Kidney (tissue), 14 donors: ENCODE measurements around the gene FBXL12. TPM values are rescaled to one million over a fixed set of nuclear protein-coding genes. Genes with fewer than 3 reads are reported as not detected.

Experiments used
- DNase-seq, 5 donors: peaks; one replicate each; pipeline ENCODE4 v3.0.0-alpha.2; 2013 to 2020
- FAIRE-seq: peaks from 2 replicates; lab custom pipeline; 2012; peaks lifted over from hg19 to GRCh38; lab: Jason Lieb, UNC
- H3K27ac ChIP-seq, 2 donors: one replicate each; pipeline ENCODE4 v1.7.0; 2013; ENCODE audit warnings: low read depth in 2 of 2, low read length in 2 of 2, inconsistent platforms in 1 of 2
- H3K27me3 ChIP-seq: one replicate; pipeline ENCODE4 v1.7.1; 2013; ENCODE audit warnings: low read length, inconsistent platforms; ENCODE audit not compliant: control insufficient read depth, insufficient read depth
- H3K36me3 ChIP-seq, 3 donors: one replicate each; pipeline versions ENCODE4 v1.7.0 to v1.7.1; 2013; ENCODE audit warnings: low read length in 3 of 3, control low read depth in 1 of 3, inconsistent platforms in 1 of 3; ENCODE audit not compliant: insufficient read depth in 3 of 3, control insufficient read depth in 2 of 3
- H3K4me1 ChIP-seq, 3 donors: one replicate each; pipeline versions ENCODE4 v1.7.0 to v1.7.1; 2013; ENCODE audit warnings: low read length in 3 of 3, inconsistent platforms in 1 of 3, low read depth in 1 of 3; ENCODE audit not compliant: control insufficient read depth in 2 of 3, insufficient read depth in 2 of 3
- H3K4me3 ChIP-seq, 3 donors: one replicate each; pipeline versions ENCODE4 v1.7.0 to v1.8.1; 2013; ENCODE audit warnings: low read length in 3 of 3, control low read depth in 1 of 3, inconsistent platforms in 1 of 3
- H3K9ac ChIP-seq, 3 donors: one replicate each; pipeline versions ENCODE4 v1.7.0 to v1.7.1; 2013; ENCODE audit warnings: low read length in 3 of 3, control low read depth in 1 of 3, inconsistent platforms in 1 of 3
- H3K9me3 ChIP-seq, 3 donors: one replicate each; pipeline versions ENCODE4 v1.7.0 to v1.7.1; 2013; ENCODE audit warnings: low read length in 3 of 3, control low read depth in 1 of 3, inconsistent platforms in 1 of 3; ENCODE audit not compliant: control insufficient read depth in 2 of 3, insufficient read depth in 1 of 3
- CTCF ChIP-seq: IDR thresholded peaks from 3 replicates; pipeline ENCODE4 v1.5.1; 2012; ENCODE audit warnings: mild to moderate bottlenecking, moderate library complexity, borderline replicate concordance; ENCODE audit not compliant: insufficient read depth; ENCODE audit errors: extremely low read depth
- intact Hi-C: fragments of 100-400 bp; cut with DNase I; formaldehyde crosslinking; loops from one replicate; pipeline ENCODE4 v1.11.1; 2022
- polyA plus RNA-seq: library from polyadenylated mRNA; stranded (reverse); fragments of 350-450 nt; fragmentation: Illumina TruSeq; extraction: RNeasy Lipid Tissue Mini Kit (QIAGEN cat#74804); gene quantifications from one replicate; pipeline ENCODE4 v1.2.3, GENCODE V29; 2014; ENCODE audit warnings: low read depth, low replicate concordance; ENCODE audit not compliant: insufficient read depth
- total RNA-seq: library from RNA; stranded (reverse); fragmentation: NEBNext Ultra II Directional; extraction: Animal tissue kit (Norgen Biotek cat#: 25700); gene quantifications from one replicate; pipeline ENCODE4 v1.2.1, GENCODE V29; 2021
- donor health status: control.
- donor health status: control.
- donor health status: control.
- donor health status: control.
- donor health status: control.
- donor health status: DM: yes; HTN: yes; CAD: no.
- donor health status: Normal renal cell carcinoma (clear cell type).

FBXL12 gene
- total and polyA plus RNA-seq, 2 donors from 2014 or later = 12.7 to 22.2 TPM

DNA sequence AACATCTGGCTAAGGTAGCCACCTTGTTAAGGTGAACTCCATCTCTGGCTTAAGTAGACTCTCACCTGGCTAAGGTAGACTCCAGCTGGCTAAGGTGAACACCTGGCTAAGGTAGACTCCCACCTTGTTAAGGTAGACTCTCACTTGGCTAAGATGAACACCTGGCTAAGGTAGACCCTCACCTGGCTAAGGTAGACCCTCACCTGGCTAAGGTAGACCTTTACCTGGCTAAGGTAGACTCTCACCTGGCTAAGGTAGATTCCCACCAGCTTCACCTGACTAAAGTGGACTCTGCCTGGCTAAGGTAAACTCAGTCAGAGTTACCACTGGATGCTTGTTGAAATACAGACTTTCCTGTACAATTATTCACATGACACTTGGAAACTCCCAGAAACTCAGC is 39.9 kb upstream of the FBXL12 start:
- TF ChIP-seq CTCF = no peak
- H3K4me1 ChIP-seq = no peaks in the 10 kb centered on the region
- H3K9me3 ChIP-seq = no peaks in the 10 kb centered on the region
- no peak overlapping the region for H3K9ac ChIP-seq
- FAIRE-seq (no peak), DNase-seq (no peak)
- intact Hi-C loops = no loop called here
- H3K27me3 ChIP-seq = no peaks in the 10 kb centered on the region
- H3K4me3 ChIP-seq = no peak overlapping the region
- no peaks in the 10 kb centered on the region for H3K36me3 ChIP-seq
- no peak overlapping the region for H3K27ac ChIP-seq

- no peak for TF ChIP-seq CTCF
- no peak for DNase-seq
- Histone ChIP-seq H3K27me3 (no peaks in the 10 kb centered on the region), H3K27ac (no peak overlapping the region), H3K4me3 (no peak overlapping the region), H3K9ac (no peak overlapping the region), H3K4me1 (no peaks in the 10 kb centered on the region), H3K9me3 (no peaks in the 10 kb centered on the region), H3K36me3 (no peaks in the 10 kb centered on the region)
- FAIRE-seq = no peak
- intact Hi-C loops = no loop called here
These were observed 39.3 kb upstream of the FBXL12 start for GRCh38 chr19:9857920-9858746.

DNA sequence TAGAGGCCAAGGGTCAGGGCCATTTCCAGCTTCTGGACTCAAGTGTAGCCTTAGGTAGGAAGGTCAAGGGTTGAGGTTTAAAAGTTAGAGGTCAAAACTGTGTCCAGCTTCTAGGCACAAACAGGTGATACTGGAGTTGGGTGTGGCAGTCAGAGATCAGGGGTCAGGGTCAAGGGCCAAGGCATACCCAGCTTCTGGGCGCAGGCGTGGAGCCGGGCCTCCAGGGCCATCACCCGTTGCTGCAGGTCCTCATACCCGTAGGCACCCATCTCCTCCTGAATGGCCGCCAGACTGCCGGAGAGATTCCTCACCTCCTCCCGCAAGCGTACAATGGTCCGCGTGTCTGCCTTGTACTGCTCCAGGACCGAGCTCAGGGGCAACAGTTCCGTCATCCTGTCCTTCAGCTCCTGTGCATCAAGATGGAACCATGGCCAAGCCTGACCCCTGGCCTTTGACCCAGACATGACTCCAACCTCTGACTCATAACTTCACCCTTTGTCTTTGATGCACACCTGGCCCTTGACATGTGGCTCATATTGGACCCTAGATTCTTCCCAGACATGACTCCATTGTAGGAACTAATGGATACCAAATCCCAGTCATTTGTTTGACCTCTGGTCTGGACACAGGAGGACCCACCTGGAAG is 38.3 kb upstream of the FBXL12 start:
- Histone ChIP-seq H3K4me3 (no peak overlapping the region), H3K9me3 (no peaks in the 10 kb centered on the region), H3K27ac (no peak overlapping the region), H3K9ac (no peak overlapping the region), H3K36me3 (no peaks in the 10 kb centered on the region), H3K27me3 (no peaks in the 10 kb centered on the region), H3K4me1 (no peaks in the 10 kb centered on the region)
- DNase-seq (no peak), FAIRE-seq (no peak)
- intact Hi-C loops = no loop called here
- no peak for TF ChIP-seq CTCF
